ENCODE measurements around the gene RFLNA. TPM values are rescaled to one million over a fixed set of nuclear protein-coding genes. Genes with fewer than 3 reads are reported as not detected.
A peak's percentile ranks its signal among the peaks of the same experiment; 100 is the strongest.
"Not testable (repeated sequence)": the region's sequence is repeated elsewhere in the genome, so short reads cannot be mapped to it uniquely, and the experiment has no call there.

The RFLNA gene
- total and polyA plus RNA-seq, 8 donors, result 18.2 to 294 (median 75.8) TPM

DNA sequence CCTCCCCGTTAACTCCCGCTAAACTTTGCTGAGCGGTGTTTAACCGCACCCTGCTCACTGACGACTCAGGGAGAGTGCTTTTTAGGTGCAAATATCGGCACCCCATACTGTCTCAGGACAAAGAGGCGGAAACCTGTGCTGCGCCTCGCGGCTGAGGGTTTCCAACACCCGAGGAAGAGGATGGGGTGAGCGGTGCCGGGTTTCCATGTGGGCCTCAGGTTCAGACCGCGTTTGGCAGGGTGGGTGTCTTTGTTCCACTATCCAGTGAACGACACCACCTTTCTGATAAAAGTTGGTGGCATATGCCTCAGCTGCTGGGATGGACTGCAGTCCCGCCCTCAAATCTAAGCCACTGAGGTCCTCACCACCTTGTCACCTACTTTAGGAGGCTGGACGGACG lies 3.0 kb downstream of the RFLNA start:
- peak overlapping the region; percentile 55 to 74 (median 58) for H3K4me3 ChIP-seq
- H3K9me3 ChIP-seq, result no peaks in the 10 kb centered on the region
- WGBS, 5 donors, result 42 to 80% (median 68%) methylated on average over 13 to 19 of the region's 19 CpGs
- H3K4me1 ChIP-seq, result peaks cover 19 to 81% (median 35%) of the 10 kb centered on the region in 4 donors
- peaks cover 0 to 10% (median 4%) of the 10 kb centered on the region in 4 donors for H3K36me3 ChIP-seq
- H3K27ac ChIP-seq, result peak overlapping the region in 3 of 5 donors; percentile 49 to 84 (median 72)
- peaks cover 0 to 42% (median 8%) of the 10 kb centered on the region in 3 donors for H3K27me3 ChIP-seq
- intact Hi-C loops (cut with DNase I; ENCODE audit: low total_unique reads), result no loop called here
- TF ChIP-seq, protein P1, sequence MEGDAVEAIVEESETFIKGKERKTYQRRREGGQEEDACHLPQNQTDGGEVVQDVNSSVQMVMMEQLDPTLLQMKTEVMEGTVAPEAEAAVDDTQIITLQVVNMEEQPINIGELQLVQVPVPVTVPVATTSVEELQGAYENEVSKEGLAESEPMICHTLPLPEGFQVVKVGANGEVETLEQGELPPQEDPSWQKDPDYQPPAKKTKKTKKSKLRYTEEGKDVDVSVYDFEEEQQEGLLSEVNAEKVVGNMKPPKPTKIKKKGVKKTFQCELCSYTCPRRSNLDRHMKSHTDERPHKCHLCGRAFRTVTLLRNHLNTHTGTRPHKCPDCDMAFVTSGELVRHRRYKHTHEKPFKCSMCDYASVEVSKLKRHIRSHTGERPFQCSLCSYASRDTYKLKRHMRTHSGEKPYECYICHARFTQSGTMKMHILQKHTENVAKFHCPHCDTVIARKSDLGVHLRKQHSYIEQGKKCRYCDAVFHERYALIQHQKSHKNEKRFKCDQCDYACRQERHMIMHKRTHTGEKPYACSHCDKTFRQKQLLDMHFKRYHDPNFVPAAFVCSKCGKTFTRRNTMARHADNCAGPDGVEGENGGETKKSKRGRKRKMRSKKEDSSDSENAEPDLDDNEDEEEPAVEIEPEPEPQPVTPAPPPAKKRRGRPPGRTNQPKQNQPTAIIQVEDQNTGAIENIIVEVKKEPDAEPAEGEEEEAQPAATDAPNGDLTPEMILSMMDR (IDR thresholded peaks at IDR 0.05), result no peak
- TF ChIP-seq EP300 (IDR thresholded peaks at IDR 0.05) (no peak), POLR2AphosphoS5 (IDR thresholded peaks at IDR 0.05) (no peak), POLR2A (IDR thresholded peaks at IDR 0.05) (no peak)
- no peak for DNase-seq

DNA sequence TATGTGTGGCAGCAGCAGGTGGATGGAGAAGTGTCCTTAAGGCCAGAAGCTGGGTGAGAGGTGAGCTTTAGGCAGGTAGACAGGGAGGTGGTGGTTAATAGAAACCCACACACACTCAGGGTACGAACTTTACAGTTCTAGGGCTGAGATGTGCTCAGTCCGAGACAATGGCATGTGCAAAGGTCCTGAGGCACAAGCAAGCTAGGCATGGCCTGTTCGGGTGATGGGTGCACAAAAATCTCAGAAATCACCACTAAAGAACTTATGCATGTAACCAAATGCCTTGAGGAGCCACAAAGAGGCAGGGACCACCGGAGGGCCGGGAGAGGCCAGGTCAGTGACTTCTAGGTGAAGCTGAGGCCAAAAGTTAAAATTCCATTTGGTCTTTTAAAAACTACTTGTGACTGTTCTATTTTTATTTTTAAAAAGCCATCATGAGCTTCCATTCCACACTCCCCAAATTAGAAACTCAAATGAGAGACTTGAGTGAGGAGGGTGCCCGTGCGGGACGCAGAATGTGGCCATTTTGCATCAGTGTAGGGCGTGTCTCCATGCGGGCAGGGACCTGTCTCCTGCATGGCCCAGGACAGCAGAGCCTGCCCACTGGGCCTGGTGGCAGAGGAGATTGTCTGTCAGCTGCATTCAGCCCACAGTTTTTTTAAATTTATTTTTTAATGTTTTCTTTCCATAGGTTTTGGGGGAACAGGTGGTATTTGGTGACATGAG lies 4.0 kb downstream of the RFLNA start:
- intact Hi-C loops (cut with DNase I; ENCODE audit: low total_unique reads), result no loop called here
- peaks cover 0 to 42% (median 8%) of the 10 kb centered on the region in 3 donors for H3K27me3 ChIP-seq
- no peak for TF ChIP-seq EP300 (IDR thresholded peaks at IDR 0.05)
- no peak for TF ChIP-seq POLR2A (IDR thresholded peaks at IDR 0.05)
- no peak for TF ChIP-seq POLR2AphosphoS5 (IDR thresholded peaks at IDR 0.05)
- TF ChIP-seq, protein P1 (IDR thresholded peaks at IDR 0.05), result no peak
- no peak overlapping the region for H3K27ac ChIP-seq
- no peak for DNase-seq
- H3K9me3 ChIP-seq, result no peaks in the 10 kb centered on the region
- WGBS, 5 donors, result 82 to 93% (median 90%) methylated on average over 10 of the region's 10 CpGs
- H3K36me3 ChIP-seq, result peaks cover 0 to 12% (median 5%) of the 10 kb centered on the region in 4 donors
- peaks cover 19 to 91% (median 39%) of the 10 kb centered on the region in 4 donors for H3K4me1 ChIP-seq
- peak overlapping the region in 3 of 4 donors; percentile 55 to 74 (median 59) for H3K4me3 ChIP-seq

DNA sequence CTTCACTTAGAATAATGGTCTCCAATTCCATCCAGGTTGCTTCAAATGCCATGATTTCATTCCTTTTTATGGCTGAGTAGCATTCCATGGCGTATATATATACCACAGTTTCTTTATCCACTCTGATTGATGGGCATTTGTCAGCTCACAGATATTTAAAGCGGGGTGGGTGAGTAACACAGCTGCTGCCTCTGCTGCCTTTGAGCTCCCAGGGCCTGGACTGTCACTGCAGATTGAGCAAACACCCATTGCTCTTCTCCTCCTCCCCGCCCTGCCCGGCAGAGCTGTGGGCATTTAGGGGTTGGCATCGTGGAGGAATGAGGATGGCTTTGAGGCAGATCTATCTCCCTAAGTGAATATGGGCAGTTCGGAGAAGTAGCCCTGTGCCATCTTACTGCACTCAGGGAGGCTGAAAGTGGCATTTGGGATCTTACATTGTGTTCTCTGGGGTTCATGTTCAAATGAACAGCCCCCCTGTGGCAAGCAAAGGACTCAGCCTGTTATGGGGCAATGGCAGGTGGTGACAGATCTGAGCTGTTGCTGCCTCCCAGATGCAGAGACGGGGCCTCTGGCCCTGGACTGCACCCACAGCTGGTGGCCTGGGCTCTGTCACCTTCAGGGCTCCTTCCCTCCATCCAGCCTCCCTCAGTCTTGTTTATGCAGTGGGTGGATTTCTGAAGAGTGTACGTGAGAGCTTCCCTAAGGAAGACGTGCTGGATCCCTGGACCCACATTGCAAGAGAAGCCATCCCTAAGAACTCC lies 4.9 kb downstream of the RFLNA start:
- intact Hi-C loops (cut with DNase I; ENCODE audit: low total_unique reads), result no loop called here

DNA sequence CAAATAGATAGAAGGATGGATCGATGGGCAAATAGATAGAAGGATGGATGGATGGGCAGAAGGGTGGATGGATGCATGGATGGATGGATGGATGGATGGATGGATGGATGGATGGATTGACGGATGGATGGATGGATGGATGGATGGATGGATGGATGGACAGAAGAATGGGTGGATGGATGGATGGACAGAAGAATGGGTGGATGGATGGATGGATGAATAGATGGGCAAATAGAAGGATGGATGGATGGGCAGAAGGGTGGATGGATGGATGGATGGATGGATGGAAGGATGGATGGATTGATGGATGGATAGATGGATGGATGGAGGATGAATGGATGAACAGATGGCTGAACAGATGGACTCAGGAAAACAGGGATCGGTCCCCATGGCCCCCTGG lies 5.8 kb downstream of the RFLNA start:
- peaks cover 0 to 22% (median 10%) of the 10 kb centered on the region in 4 donors for H3K36me3 ChIP-seq
- intact Hi-C loops (cut with DNase I; ENCODE audit: low total_unique reads); DNase-seq; H3K9me3 ChIP-seq; H3K27ac ChIP-seq: not testable (repeated sequence)
- H3K4me1 ChIP-seq, result peaks cover 10 to 90% (median 28%) of the 10 kb centered on the region in 4 donors
- peaks cover 0 to 29% (median 3%) of the 10 kb centered on the region in 3 donors for H3K27me3 ChIP-seq
- peak overlapping the region in 1 of 4 donors; percentile 9 for H3K4me3 ChIP-seq
- WGBS, 5 donors, result 61 to 85% (median 84%) methylated on average over 3 of the region's 3 CpGs

More for the DNA sequence above, 4.9 kb downstream of the RFLNA start:
- TF ChIP-seq, protein P1 (IDR thresholded peaks at IDR 0.05), result no peak
- no peak for TF ChIP-seq POLR2A (IDR thresholded peaks at IDR 0.05)
- TF ChIP-seq POLR2AphosphoS5 (IDR thresholded peaks at IDR 0.05), result no peak
- no peak for TF ChIP-seq EP300 (IDR thresholded peaks at IDR 0.05)
- H3K27ac ChIP-seq, result no peak overlapping the region
- no peak for DNase-seq
- peaks cover 0 to 19% (median 9%) of the 10 kb centered on the region in 4 donors for H3K36me3 ChIP-seq
- H3K4me3 ChIP-seq, result peak overlapping the region in 2 of 4 donors; percentile 9 to 55
- peaks cover 0 to 36% (median 8%) of the 10 kb centered on the region in 3 donors for H3K27me3 ChIP-seq
- 70 to 86% (median 79%) methylated on average over 9 of the region's 9 CpGs for WGBS, 5 donors
- H3K9me3 ChIP-seq, result no peaks in the 10 kb centered on the region
- peaks cover 16 to 90% (median 33%) of the 10 kb centered on the region in 4 donors for H3K4me1 ChIP-seq
